Measurements from ENCODE around the gene CNTNAP5. TPM values are rescaled to one million over a fixed set of nuclear protein-coding genes. Genes with fewer than 3 reads are reported as not detected.

The CNTNAP5 gene
- total RNA-seq, 1 experiment from 2014 or later = 0.48 TPM

GRCh38 chr2:124482044-124482443 is 457.0 kb downstream of the CNTNAP5 start:
- H2BK120ac ChIP-seq (ENCODE audit: low read depth, low read length, poor library complexity, severe bottlenecking) = no peak overlapping the region
- peak overlapping the region; percentile 37 for H3K18ac ChIP-seq (ENCODE audit: insufficient read length, low read depth, low read length)
- no peaks in the 10 kb centered on the region for H3K79me1 ChIP-seq (ENCODE audit: insufficient read depth, low read depth, low read length, poor library complexity, severe bottlenecking)
- no peak overlapping the region for H2BK12ac ChIP-seq (ENCODE audit: insufficient read length, low read depth, low read length)
- H2BK20ac ChIP-seq (ENCODE audit: low read depth, low read length, poor library complexity, severe bottlenecking) = no peak overlapping the region
- no peak for DNase-seq
- H2AFZ ChIP-seq (ENCODE audit: low read length) = no peak overlapping the region
- no peak overlapping the region for H3T11ph ChIP-seq (ENCODE audit: low read length)
- Mint-ChIP-seq H3K27ac (no peak overlapping the region), H3K27me3 (ENCODE audit: low read depth) (no peaks in the 10 kb centered on the region), H3K4me1 (peaks cover 19 to 21% of the 10 kb centered on the region in 2 experiments), H3K36me3 (ENCODE audit: insufficient read depth in 1 of 3, low read depth in 3 of 3) (no peaks in the 10 kb centered on the region; a peak in 1 of 7 replicates), H3K4me3 (no peak overlapping the region), H3K9me3 (no peaks in the 10 kb centered on the region; a peak in 3 of 5 replicates)
- H3K27ac ChIP-seq (ENCODE audit: insufficient read length, low read depth, low read length) = no peak overlapping the region
- no peaks in the 10 kb centered on the region for H3K79me2 ChIP-seq (ENCODE audit: insufficient read depth, low read length)
- no peaks in the 10 kb centered on the region for H3K27me3 ChIP-seq (ENCODE audit: insufficient read depth, low read length)
- no peak overlapping the region for H2AK5ac ChIP-seq (ENCODE audit: insufficient read length, low read length)
- no peak overlapping the region for H4K91ac ChIP-seq (ENCODE audit: insufficient read length, low read depth, low read length)
- H2BK15ac ChIP-seq (ENCODE audit: low read depth, low read length) = no peak overlapping the region
- TF ChIP-seq CTCF (conservative IDR thresholded peaks at IDR 0.05) = no peak
- H3K56ac ChIP-seq (ENCODE audit: insufficient read length, low read depth, low read length) = no peak overlapping the region
- H3K9ac ChIP-seq (ENCODE audit: extremely low read depth, insufficient read length, low read length) = no peak overlapping the region
- H3K4ac ChIP-seq (ENCODE audit: low read depth, low read length) = no peak overlapping the region
- H4K8ac ChIP-seq (replicated peaks; ENCODE audit: insufficient read length, low read depth, low read length) = no peak overlapping the region
- no CpG with 5 or more reads among the region's 8 CpGs for WGBS (ENCODE audit: extremely low coverage, insufficient read length, low lambda C conversion rate)
- H3K23ac ChIP-seq (ENCODE audit: insufficient read length, low read depth, low read length) = no peak overlapping the region
- H3K4me2 ChIP-seq (ENCODE audit: insufficient read depth, insufficient read length, low read length) = no peak overlapping the region
- no peaks in the 10 kb centered on the region for H3K4me1 ChIP-seq (ENCODE audit: insufficient read depth, low read length)
- H3K23me2 ChIP-seq (ENCODE audit: insufficient read length, low read depth, low read length, poor library complexity, severe bottlenecking) = no peaks in the 10 kb centered on the region
- H3K14ac ChIP-seq (ENCODE audit: insufficient read depth, low read length) = no peak overlapping the region
- no peaks in the 10 kb centered on the region for H4K20me1 ChIP-seq (ENCODE audit: control insufficient read depth, insufficient read depth, insufficient read length)
- H3K9me3 ChIP-seq (ENCODE audit: control insufficient read depth, low read depth, low read length) = no peaks in the 10 kb centered on the region
- H4K5ac ChIP-seq (ENCODE audit: insufficient read length, low read depth, low read length) = no peak overlapping the region
- H2BK5ac ChIP-seq (ENCODE audit: insufficient read length, low read length) = no peak overlapping the region
